ENCODE data around the gene EVC.
"Not testable (repeated sequence)": the region's sequence is repeated elsewhere in the genome, so short reads cannot be mapped to it uniquely, and the experiment has no call there.

Gene EVC

GRCh38 chr4:5843573-5844530 is 132.9 kb downstream of the EVC start:
- no peak for TF ChIP-seq CTCF (IDR thresholded peaks at IDR 0.05; ENCODE audit: extremely low read depth, missing control alignments)
- no peak for DNase-seq (ENCODE audit: low spot score)

- no peak for TF ChIP-seq CTCF (IDR thresholded peaks at IDR 0.05; ENCODE audit: extremely low read depth, missing control alignments)
- no peak for DNase-seq (ENCODE audit: low spot score)
Measured at GRCh38 chr4:5845035-5845905, 134.3 kb downstream of the EVC start.

- no peak for TF ChIP-seq CTCF (IDR thresholded peaks at IDR 0.05; ENCODE audit: extremely low read depth, missing control alignments)
Measured at GRCh38 chr4:5851637-5852301, 140.8 kb downstream of the EVC start.

GRCh38 chr4:5852523-5853202 is 141.7 kb downstream of the EVC start:
- DNase-seq (ENCODE audit: low spot score), result no peak
- no peak for TF ChIP-seq CTCF (IDR thresholded peaks at IDR 0.05; ENCODE audit: extremely low read depth, missing control alignments)

More at GRCh38 chr4:5851637-5852301, 140.8 kb downstream of the EVC start:
- no peak for DNase-seq (ENCODE audit: low spot score)

GRCh38 chr4:5854929-5855328 is 143.9 kb downstream of the EVC start:
- DNase-seq (ENCODE audit: low spot score), result no peak
- TF ChIP-seq CTCF (IDR thresholded peaks at IDR 0.05; ENCODE audit: extremely low read depth, missing control alignments), result no peak

GRCh38 chr4:5856362-5856761 is 145.4 kb downstream of the EVC start:
- not testable (repeated sequence) for DNase-seq (ENCODE audit: low spot score)

- TF ChIP-seq CTCF (IDR thresholded peaks at IDR 0.05; ENCODE audit: extremely low read depth, missing control alignments), result no peak
- DNase-seq (ENCODE audit: low spot score), result no peak
Measured at GRCh38 chr4:5857199-5857598, 146.2 kb downstream of the EVC start.

Data from GM20000 (cell line).